Endothelial cell of umbilical vein (primary cell): ENCODE results near the gene CCL21.

Experiments
- EZH2 ChIP-seq: IDR thresholded peaks from 2 replicates; pipeline ENCODE4 v1.6.1; 2012; ENCODE audit warnings: borderline replicate concordance, low read depth, mild to moderate bottlenecking, moderate library complexity, low read length, inconsistent platforms; ENCODE audit not compliant: severe bottlenecking
- MAX ChIP-seq: IDR thresholded peaks from 2 replicates; pipeline ENCODE4 v1.6.1; 2011; ENCODE audit not compliant: insufficient read depth, insufficient read length
- POLR2A ChIP-seq: IDR thresholded peaks from 2 replicates; pipeline ENCODE4 v1.6.1; 2012; ENCODE audit warnings: low read depth, mild to moderate bottlenecking, control low read depth, low read length
- POLR2AphosphoS5 ChIP-seq: IDR thresholded peaks from 2 replicates; pipeline ENCODE4 v1.6.1; 2012; ENCODE audit warnings: low read depth, mild to moderate bottlenecking, control low read depth, low read length, moderate library complexity; ENCODE audit not compliant: insufficient read depth
- TF ChIP-seq, protein P1 (sequence below), 2 donors: IDR thresholded peaks; 1 replicate in 1 of 2; 2 replicates in 1 of 2; pipeline ENCODE4 v1.5.1; 2011; ENCODE audit warnings: low read length in 2 of 2, mild to moderate bottlenecking in 2 of 2, moderate library complexity in 2 of 2, control low read depth in 1 of 2, inconsistent platforms in 1 of 2, low read depth in 1 of 2; ENCODE audit not compliant: insufficient read depth in 1 of 2; ENCODE audit errors: extremely low read depth in 1 of 2

DNA sequence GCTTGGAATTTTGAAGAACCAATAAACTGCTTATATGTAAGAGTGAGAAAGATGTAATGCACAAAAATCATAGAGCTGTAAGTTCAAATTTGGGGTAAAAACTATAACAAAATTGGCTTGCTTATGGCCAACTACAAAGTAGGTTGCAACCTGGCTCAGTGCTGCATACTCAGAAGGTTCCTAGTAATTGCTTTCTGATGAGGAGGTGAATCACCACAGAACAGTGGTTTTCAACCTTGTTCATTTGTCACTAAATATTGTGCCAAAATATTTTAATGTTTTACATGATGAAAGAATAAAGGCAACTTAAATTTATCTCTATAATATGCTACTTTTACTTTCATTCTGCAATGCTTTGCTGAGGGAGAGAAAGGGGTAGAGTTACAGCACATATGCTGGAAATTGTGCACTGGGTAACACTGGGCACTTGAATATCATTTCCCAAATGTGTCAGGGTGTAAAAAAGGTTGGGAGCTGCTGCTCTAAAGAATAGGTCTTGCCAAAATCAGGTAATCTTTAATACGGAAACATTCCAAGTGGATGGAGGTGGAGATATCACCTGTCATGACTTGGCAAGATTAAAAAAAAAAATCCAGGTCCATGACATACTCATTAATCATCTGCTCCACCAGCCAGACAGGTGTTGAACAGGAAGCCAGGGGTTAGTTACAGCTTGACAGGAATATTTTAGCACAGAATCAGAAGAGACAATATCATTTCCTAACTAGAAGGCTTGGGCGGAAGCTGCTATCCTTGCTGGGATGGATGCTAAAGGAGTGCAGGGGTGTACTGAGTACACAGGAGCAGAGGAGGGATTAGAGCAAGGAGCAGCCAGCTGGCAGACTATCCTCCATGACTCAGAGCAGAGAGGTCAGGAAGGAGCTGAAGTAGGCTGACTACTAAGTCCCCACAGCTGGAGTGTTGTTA lies 34.6 kb upstream of the CCL21 start:
- TF ChIP-seq, protein P1, sequence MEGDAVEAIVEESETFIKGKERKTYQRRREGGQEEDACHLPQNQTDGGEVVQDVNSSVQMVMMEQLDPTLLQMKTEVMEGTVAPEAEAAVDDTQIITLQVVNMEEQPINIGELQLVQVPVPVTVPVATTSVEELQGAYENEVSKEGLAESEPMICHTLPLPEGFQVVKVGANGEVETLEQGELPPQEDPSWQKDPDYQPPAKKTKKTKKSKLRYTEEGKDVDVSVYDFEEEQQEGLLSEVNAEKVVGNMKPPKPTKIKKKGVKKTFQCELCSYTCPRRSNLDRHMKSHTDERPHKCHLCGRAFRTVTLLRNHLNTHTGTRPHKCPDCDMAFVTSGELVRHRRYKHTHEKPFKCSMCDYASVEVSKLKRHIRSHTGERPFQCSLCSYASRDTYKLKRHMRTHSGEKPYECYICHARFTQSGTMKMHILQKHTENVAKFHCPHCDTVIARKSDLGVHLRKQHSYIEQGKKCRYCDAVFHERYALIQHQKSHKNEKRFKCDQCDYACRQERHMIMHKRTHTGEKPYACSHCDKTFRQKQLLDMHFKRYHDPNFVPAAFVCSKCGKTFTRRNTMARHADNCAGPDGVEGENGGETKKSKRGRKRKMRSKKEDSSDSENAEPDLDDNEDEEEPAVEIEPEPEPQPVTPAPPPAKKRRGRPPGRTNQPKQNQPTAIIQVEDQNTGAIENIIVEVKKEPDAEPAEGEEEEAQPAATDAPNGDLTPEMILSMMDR (IDR thresholded peaks at IDR 0.05; ENCODE audit: extremely low read depth in 1 of 2, insufficient read depth in 1 of 2, low read depth in 1 of 2, low read length in 2 of 2) = no peak
- TF ChIP-seq POLR2A (no peak), EZH2 (no peak), MAX (no peak), POLR2AphosphoS5 (no peak)
